ENCODE results near the gene MSANTD1. TPM values are rescaled to one million over a fixed set of nuclear protein-coding genes. Genes with fewer than 3 reads are reported as not detected.
"Not testable (repeated sequence)": the region's sequence is repeated elsewhere in the genome, so short reads cannot be mapped to it uniquely, and the experiment has no call there.

MSANTD1 gene
- total RNA-seq, 3 donors from 2014 or later = 0.66 to 0.87 (median 0.78) TPM

GRCh38 chr4:3297066-3297859 is 48.3 kb downstream of the MSANTD1 start:
- H3K9me3 Mint-ChIP-seq = peaks cover 4% of the 10 kb centered on the region
- DNase-seq (no peak), ATAC-seq (no peak)
- no peaks in the 10 kb centered on the region for H3K36me3 Mint-ChIP-seq (ENCODE audit: insufficient read depth)
- no peak overlapping the region for H3K4me3 Mint-ChIP-seq
- H3K4me1 Mint-ChIP-seq (ENCODE audit: low read depth) = peaks cover 22% of the 10 kb centered on the region
- no peaks in the 10 kb centered on the region for H3K27me3 Mint-ChIP-seq (ENCODE audit: low read depth)

- Mint-ChIP-seq H3K9me3 (peaks cover 4% of the 10 kb centered on the region), H3K27me3 (ENCODE audit: low read depth) (no peaks in the 10 kb centered on the region), H3K36me3 (ENCODE audit: insufficient read depth) (no peaks in the 10 kb centered on the region), H3K4me3 (no peak overlapping the region), H3K4me1 (ENCODE audit: low read depth) (peaks cover 37% of the 10 kb centered on the region)
- DNase-seq = no peak
- no peak for ATAC-seq
Observed at GRCh38 chr4:3299122-3299975, 50.4 kb downstream of the MSANTD1 start.

DNA sequence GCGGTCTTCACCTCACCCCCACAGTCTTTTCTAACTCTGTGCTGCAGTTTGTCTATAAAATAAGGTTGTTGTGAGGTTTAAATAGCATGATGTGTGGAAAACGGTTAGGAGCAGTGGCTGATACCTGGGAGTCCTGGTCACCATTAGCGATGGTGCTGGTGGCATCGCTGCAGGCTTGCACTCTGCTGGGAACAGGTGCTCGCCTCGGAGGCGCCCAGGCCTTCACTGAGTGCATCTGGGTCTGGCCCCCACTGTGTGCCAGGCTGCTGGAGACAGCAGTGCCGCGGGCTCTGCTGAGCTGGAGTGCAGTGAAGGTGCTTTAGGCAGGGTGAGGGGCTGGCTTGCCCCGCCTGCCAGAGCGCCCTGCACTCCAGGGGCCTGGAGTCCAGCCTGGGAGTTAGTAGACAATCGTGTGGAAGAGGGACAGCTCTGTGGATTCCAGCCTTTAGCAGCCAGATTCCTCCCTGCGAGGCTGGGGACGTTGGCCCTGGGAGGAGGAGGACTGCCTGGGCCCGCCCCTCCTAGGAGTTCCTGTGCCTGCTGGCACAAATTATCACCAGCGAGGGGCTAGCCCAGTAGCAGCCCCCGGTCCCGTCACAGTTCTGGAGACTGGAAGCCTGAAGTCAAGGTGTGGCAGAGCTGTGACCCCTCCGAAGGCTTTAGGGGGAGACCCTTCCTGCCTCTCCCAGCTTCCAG is 51.2 kb downstream of the MSANTD1 start:
- H3K4me3 Mint-ChIP-seq = no peak overlapping the region

DNA sequence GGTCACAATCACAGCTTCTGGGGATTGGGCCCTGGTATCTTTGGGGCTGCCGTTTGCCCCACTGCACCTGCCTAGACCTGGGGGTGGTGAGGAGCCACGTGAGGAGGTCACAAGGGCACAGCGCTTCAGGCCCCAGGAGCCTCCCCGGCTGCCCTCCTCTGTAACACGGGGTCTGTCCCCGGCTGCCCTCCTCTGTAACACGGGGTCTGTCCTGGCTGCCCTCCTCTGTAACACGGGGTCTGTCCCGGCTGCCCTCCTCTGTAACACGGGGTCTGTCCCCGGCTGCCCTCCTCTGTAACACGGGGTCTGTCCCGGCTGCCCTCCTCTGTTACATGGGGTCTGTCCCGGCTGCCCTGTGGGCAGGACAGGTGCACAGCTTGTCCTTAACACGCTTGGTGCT is 51.9 kb downstream of the MSANTD1 start:
- not testable (repeated sequence) for ATAC-seq; DNase-seq; H3K36me3 Mint-ChIP-seq (ENCODE audit: insufficient read depth); H3K27me3 Mint-ChIP-seq (ENCODE audit: low read depth); H3K9me3 Mint-ChIP-seq
- Mint-ChIP-seq H3K4me3 (peak overlapping the region; percentile 0), H3K4me1 (ENCODE audit: low read depth) (peaks cover 51% of the 10 kb centered on the region)

More for the DNA sequence above, 51.2 kb downstream of the MSANTD1 start:
- H3K9me3 Mint-ChIP-seq = peaks cover 4% of the 10 kb centered on the region
- DNase-seq (no peak), ATAC-seq (no peak)
- H3K36me3 Mint-ChIP-seq (ENCODE audit: insufficient read depth) = no peaks in the 10 kb centered on the region
- H3K27me3 Mint-ChIP-seq (ENCODE audit: low read depth) = no peaks in the 10 kb centered on the region
- peaks cover 43% of the 10 kb centered on the region for H3K4me1 Mint-ChIP-seq (ENCODE audit: low read depth)

DNA sequence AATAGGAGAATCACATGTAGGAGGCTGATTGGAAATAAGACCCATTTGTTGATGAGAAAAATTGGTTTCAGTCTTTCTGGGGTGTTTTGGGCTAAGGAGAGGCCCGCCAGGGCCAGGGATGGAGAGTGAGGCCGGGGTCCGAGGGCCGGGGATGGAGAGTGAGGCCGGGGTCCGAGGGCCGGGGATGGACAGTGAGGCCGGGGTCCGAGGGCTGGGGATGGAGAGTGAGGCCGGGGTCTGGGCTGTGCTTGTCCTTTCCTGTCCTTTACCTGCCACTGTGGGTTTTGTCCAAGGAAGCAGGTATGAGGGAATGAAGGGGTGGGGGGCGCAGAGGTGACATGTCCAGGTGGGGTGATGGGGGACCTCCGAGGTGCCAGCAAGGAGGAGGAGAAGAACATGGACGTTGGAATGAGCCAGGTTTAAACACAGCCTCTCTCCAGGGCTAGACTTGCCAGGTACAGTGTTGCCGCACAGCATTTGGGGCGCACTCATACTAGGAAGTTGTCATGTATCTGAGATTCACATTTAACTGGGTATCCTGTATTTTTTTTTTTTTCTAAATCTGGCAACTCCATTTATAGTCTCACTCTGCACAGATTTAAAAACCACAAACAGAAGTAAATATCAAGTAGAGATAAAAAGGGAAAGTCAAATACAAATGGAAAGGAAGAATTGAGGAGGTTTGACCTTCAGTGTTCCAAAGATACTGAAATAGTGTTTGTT is 52.7 kb downstream of the MSANTD1 start:
- no peak for DNase-seq
- Mint-ChIP-seq H3K9me3 (peaks cover 4% of the 10 kb centered on the region), H3K4me1 (ENCODE audit: low read depth) (peaks cover 54% of the 10 kb centered on the region), H3K4me3 (peak overlapping the region; percentile 56), H3K27me3 (ENCODE audit: low read depth) (no peaks in the 10 kb centered on the region), H3K36me3 (ENCODE audit: insufficient read depth) (no peaks in the 10 kb centered on the region)
- ATAC-seq = no peak

DNA sequence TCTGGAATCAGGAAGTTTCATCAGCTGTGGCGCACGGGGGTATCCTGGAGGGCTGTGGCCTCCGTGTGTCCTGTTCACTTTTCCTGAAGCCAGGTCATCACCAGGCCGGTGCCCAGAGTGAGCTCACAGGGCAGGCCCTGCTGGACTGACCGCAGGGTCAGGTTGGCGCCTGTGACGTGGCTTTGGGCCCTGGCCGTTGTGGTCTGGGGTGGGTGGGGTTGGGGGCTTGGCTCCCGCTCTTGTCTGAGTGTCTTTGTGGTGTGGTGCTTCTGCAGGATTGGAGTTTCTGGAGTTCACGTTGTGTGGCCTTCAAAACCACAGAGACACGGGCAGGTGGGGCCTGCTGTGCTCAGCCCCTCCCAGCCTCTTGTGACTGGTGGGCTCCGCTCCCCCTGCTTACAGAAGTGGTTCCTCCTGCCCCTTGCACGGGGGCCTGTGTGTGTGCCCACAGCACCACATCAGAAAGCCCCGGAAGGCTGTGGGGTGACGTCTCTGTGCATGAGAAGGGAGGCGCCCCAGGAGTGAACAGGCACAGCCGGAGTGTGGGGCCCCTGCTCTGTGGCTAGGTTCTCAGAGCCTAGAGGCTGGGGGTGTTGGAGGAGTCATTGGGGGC is 53.3 kb downstream of the MSANTD1 start:
- Mint-ChIP-seq H3K4me3 (peak overlapping the region; percentile 74), H3K27me3 (ENCODE audit: low read depth) (no peaks in the 10 kb centered on the region), H3K9me3 (peaks cover 4% of the 10 kb centered on the region), H3K4me1 (ENCODE audit: low read depth) (peaks cover 54% of the 10 kb centered on the region), H3K36me3 (ENCODE audit: insufficient read depth) (no peaks in the 10 kb centered on the region)
- ATAC-seq (peak; percentile 93 to 94), DNase-seq (peak; percentile 60)

GRCh38 chr4:3302786-3303564 is 54.0 kb downstream of the MSANTD1 start:
- Mint-ChIP-seq H3K36me3 (ENCODE audit: insufficient read depth) (no peaks in the 10 kb centered on the region), H3K4me1 (ENCODE audit: low read depth) (peaks cover 54% of the 10 kb centered on the region), H3K4me3 (peak overlapping the region; percentile 74), H3K27me3 (ENCODE audit: low read depth) (no peaks in the 10 kb centered on the region), H3K9me3 (no peaks in the 10 kb centered on the region)
- ATAC-seq (peak in 1 of 2 donors; percentile 6), DNase-seq (no peak)

GRCh38 chr4:3303565-3303824 is 54.5 kb downstream of the MSANTD1 start:
- H3K4me1 Mint-ChIP-seq (ENCODE audit: low read depth) = peaks cover 54% of the 10 kb centered on the region
- H3K27me3 Mint-ChIP-seq (ENCODE audit: low read depth) = no peaks in the 10 kb centered on the region
- no peaks in the 10 kb centered on the region for H3K36me3 Mint-ChIP-seq (ENCODE audit: insufficient read depth)
- H3K4me3 Mint-ChIP-seq = peak overlapping the region; percentile 74
- no peak for ATAC-seq
- H3K9me3 Mint-ChIP-seq = no peaks in the 10 kb centered on the region
- no peak for DNase-seq

DNA sequence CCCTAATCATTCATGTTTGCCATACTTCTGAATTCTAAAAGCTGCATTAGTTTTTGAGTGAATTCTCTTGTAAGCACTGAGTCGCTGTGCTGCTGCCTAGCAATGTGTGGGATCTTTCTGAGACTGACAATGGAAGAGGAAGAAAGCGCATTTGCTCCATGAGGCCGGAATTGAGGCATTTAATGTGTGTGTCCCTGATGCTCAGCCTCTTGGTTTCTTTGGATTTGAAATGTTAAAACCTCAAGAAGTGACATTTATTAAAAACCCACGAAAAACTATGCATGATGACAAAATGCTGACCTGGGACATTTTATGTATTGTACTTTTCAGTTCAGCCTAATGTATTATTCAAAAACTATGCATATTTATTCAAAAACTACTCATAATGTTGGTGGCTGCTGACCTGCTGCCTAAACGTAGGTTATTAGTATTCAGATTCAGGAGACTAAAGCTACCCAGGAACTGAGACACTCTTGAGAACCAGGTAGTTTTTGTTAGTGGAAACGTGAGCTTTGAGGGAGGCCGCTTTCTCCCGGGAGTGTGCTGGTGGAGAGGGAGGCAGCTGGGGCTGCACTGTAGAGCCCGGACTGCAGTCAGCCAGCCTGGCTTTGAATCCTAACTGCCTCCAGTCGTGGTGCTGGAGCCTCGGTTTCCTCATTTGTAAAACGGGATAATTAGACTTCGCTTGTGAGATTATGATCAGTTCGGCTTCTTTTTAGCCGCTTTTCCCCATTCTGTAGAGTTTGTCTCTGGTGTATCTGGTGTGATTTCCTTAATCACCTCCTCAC is 55.2 kb downstream of the MSANTD1 start:
- peaks cover 53% of the 10 kb centered on the region for H3K4me1 Mint-ChIP-seq (ENCODE audit: low read depth)
- DNase-seq = no peak

GRCh38 chr4:3304831-3305609 is 56.1 kb downstream of the MSANTD1 start:
- no peaks in the 10 kb centered on the region for H3K9me3 Mint-ChIP-seq
- H3K27me3 Mint-ChIP-seq (ENCODE audit: low read depth) = no peaks in the 10 kb centered on the region
- H3K4me1 Mint-ChIP-seq (ENCODE audit: low read depth) = peaks cover 53% of the 10 kb centered on the region
- H3K36me3 Mint-ChIP-seq (ENCODE audit: insufficient read depth) = no peaks in the 10 kb centered on the region
- no peak for DNase-seq
- peak overlapping the region; percentile 13 for H3K4me3 Mint-ChIP-seq
- no peak for ATAC-seq

More for the DNA sequence above, 55.2 kb downstream of the MSANTD1 start:
- Mint-ChIP-seq H3K36me3 (ENCODE audit: insufficient read depth) (no peaks in the 10 kb centered on the region), H3K27me3 (ENCODE audit: low read depth) (no peaks in the 10 kb centered on the region), H3K4me3 (no peak overlapping the region), H3K9me3 (no peaks in the 10 kb centered on the region)
- no peak for ATAC-seq

- Mint-ChIP-seq H3K27me3 (ENCODE audit: low read depth) (no peaks in the 10 kb centered on the region), H3K9me3 (no peaks in the 10 kb centered on the region), H3K36me3 (ENCODE audit: insufficient read depth) (no peaks in the 10 kb centered on the region), H3K4me3 (peak overlapping the region; percentile 13), H3K4me1 (ENCODE audit: low read depth) (peaks cover 51% of the 10 kb centered on the region)
- no peak for ATAC-seq
- no peak for DNase-seq
Observed at GRCh38 chr4:3305610-3306371, 56.8 kb downstream of the MSANTD1 start.
